GM21717 (cell line): Measurements from ENCODE around the gene IMPACT.

ENCODE experiments used
- ATAC-seq: cut with Tn5 transposase; IDR thresholded peaks from one replicate; pipeline ENCODE4 v1.9.1; 2021; ENCODE audit warnings: mild to moderate bottlenecking, moderate library complexity; ENCODE audit not compliant: unreplicated experiment

Gene IMPACT

GRCh38 chr18:24474406-24474805, 47.9 kb downstream of the IMPACT start:
- ATAC-seq, result no peak

- no peak for ATAC-seq
Observed at GRCh38 chr18:24475926-24476589, 49.6 kb downstream of the IMPACT start.

DNA sequence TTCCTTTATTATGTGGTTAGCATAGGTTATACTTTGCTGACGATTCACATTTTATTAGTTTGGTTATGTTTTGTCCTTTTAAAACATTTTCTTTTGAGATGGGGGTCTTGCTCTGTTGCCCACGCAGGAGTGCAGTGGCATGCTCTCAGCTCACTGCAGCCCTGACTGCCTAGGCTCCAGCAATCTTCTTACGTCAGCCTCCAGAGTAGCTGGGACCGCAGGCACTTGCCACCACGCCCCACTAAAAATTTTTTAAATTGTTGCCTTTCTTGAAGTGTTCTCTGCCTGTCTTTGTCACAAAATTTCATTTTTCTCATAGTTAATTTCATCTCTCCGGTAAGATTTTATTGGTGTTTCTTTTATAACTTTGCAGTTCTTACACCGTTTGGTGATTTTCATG, 52.9 kb downstream of the IMPACT start:
- no peak for ATAC-seq

DNA sequence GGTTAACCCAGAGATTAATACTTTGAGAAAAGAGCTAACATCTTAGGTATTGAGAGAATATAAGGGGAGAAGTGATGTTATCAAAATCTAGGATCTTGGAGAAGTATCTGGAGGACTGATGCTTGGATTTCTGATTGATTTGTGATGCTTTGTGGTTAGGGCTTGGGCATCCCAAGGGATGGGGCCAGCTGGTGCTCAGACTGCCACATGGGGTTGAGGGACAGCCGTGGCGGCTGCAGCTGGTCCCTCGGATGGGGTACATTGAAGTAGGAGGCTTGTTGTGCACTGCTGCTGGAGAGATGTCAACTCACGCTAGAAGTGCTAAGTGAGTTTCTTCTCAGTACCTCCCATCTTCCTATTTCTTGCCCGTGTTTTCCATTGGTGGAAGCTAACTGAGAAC, 56.4 kb downstream of the IMPACT start:
- ATAC-seq, result no peak

DNA sequence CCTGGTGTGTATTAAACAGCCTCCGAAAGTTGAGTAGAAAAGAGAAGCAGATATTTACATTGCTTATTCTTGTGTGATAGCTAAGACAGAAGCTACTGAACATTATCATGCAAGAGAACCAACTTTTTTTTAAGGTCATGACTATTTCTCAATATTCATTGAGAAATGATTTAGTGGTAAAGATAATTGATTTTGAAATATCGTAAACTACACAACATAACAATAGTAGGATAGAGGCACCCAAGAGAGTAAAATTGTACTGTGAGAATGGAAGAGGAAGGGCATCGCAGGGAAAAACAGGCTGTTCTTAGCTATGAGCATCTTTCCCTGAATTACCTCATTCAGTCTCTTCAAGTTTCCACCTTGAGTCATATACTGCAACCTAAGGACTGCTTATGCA, 59.2 kb downstream of the IMPACT start:
- no peak for ATAC-seq

GRCh38 chr18:24486684-24487083, 60.2 kb downstream of the IMPACT start:
- ATAC-seq, result no peak

DNA sequence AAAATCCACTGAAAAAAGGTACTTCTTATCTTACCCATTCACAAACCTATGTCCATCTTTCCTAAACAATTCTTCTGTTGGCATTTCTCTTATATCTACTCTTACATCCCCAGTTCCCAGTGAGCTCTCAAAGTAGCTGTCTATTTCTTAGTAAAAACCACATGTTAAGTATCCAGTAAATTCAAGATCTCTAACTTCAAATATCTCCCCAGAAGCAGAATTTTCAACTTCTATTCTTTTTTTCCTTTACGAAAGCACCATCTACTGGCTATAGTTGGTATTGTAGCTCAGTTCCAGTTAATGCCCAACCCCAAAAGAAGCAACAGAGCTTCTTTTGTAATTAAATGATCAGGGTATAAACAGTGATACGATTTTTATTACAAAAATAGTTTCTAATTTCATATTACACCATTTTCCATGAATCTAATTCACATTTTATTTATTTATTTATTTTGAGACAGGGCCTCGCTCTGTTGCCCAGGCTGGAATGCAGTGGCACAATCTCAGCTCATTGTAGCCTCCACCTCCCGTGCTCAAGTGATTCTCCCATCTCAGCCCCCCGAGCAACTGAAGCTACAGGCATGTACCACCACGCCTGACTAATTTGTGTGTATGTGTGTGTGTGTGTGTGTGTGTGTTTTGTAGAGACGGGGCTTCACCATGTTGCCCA, 62.5 kb downstream of the IMPACT start:
- no peak for ATAC-seq

GRCh38 chr18:24490539-24490938, 64.1 kb downstream of the IMPACT start:
- no peak for ATAC-seq

DNA sequence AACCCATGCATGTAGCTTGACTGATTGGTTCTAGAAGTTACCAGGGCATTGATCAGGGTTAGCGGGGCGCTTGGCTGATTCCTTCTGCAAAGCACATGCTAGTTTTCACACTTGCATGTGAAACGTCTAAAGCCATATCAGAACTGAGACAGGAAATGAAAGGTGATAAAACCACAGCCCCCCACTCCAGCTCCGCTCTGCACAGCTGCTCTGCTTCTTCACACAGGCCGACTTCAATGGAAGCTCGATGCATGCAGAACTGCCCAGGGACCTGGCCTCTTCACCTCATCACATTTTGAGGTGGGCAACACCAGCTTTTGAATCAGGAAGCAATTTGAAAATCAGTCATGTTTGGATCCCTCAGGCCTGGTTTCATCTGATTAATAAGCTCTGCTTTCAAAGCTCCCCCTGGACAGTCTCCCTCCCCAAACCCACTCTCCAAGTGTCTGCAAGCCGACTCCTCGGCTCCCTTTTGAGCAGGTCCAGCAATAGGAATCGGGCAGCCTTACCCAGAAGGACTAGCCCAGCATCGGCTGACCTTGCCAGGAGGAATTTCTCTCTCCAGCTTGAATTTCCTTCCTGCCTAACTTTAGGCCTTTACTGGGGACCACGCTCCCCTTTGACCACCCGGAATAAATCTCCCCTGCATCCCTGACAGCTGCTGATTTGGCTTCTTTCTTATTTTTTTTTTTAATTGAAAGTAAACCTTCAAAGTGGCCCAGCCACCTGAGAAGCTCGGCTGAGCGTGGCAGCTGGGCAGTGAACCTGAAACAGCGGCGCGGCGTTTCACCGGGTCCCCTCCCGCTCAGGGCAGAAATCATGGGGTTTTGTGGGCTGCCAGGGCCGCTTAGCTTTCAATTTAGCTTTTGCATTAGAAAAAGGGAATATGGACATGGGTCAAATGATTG, 65.7 kb downstream of the IMPACT start:
- ATAC-seq, result peak; percentile 85

DNA sequence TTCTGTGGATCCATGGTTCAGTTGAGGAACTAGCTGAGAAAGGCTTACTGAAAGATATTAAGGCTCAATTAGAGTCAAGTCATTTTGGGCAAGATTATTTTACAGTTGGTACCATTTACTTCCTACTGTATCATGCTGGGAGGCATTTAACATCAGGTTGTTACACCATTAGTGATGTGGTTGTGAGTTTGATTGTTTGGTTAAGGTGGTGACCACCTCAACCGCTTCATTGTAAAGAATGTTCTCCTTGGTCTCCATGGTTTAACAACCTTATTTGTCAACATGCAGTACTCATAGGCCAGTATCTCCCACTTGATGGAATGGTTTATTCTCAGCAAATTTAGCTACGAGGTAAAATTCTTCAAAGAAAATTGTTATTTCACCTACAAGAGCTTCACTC, 68.1 kb downstream of the IMPACT start:
- no peak for ATAC-seq

- ATAC-seq, result no peak
Observed at GRCh38 chr18:24497031-24497754, 70.7 kb downstream of the IMPACT start.

DNA sequence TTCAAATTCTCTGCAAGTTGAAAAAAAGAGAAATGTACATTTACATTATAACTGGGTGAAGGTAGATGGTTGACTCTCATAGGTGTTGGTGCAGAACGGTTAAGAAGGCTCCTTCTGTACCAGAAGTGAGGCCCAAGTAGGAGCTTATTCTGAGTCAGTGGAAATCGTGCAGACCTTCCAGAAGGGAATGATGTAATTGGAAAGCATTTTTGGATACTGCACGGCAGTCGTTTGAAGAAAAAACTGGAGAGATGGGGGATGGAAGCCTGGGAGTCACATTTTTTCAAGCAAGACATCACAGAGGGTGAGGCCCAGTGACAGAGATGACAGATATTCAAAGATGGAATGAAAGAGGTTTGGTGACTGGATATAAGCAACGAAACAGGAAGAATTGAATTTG, 73.3 kb downstream of the IMPACT start:
- ATAC-seq, result no peak

DNA sequence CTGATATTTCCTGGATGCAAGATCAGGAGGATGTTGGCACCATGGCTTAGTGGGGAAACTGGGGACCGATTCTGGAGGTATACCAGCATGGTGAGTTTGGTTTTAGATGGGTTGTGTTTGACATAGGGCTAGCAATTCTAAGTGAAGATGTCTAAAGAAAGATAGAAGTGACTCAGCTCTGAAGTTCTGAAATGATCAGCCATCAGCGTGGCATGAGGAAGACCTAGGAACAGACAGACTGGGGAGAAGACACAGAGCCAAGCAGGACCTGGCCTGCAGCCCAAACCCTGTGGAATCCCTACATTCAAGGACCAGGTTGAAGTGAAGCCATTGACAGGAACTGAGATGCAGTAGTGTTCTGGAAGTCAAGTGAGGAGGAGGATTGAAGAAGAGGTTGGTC, 73.7 kb downstream of the IMPACT start:
- no peak for ATAC-seq

DNA sequence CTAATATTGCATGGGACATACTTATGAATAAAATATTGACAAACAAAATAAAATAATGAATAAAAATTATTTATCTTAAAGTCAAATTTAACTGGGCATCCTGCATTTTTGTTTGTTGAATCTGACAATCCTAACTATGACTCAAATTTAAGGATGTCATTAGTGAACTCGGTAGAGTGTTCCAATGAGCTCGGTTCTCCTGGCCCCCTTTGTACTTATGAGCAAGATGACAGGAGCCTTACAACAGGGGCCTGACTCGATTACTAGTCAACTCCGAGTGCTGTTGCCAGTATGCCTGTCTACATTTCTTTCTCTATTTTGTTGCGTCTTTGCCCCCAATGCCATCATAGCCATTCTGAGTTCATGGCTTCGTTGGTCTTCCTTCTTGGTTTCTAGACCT, 74.3 kb downstream of the IMPACT start:
- ATAC-seq, result no peak

GRCh38 chr18:24502667-24503523, 76.4 kb downstream of the IMPACT start:
- ATAC-seq, result no peak
